Measurements from ENCODE around the gene NUP160. TPM values are rescaled to one million over a fixed set of nuclear protein-coding genes. Genes with fewer than 3 reads are reported as not detected.
"Not testable (repeated sequence)": the region's sequence is repeated elsewhere in the genome, so short reads cannot be mapped to it uniquely, and the experiment has no call there.

The NUP160 gene, protein sequence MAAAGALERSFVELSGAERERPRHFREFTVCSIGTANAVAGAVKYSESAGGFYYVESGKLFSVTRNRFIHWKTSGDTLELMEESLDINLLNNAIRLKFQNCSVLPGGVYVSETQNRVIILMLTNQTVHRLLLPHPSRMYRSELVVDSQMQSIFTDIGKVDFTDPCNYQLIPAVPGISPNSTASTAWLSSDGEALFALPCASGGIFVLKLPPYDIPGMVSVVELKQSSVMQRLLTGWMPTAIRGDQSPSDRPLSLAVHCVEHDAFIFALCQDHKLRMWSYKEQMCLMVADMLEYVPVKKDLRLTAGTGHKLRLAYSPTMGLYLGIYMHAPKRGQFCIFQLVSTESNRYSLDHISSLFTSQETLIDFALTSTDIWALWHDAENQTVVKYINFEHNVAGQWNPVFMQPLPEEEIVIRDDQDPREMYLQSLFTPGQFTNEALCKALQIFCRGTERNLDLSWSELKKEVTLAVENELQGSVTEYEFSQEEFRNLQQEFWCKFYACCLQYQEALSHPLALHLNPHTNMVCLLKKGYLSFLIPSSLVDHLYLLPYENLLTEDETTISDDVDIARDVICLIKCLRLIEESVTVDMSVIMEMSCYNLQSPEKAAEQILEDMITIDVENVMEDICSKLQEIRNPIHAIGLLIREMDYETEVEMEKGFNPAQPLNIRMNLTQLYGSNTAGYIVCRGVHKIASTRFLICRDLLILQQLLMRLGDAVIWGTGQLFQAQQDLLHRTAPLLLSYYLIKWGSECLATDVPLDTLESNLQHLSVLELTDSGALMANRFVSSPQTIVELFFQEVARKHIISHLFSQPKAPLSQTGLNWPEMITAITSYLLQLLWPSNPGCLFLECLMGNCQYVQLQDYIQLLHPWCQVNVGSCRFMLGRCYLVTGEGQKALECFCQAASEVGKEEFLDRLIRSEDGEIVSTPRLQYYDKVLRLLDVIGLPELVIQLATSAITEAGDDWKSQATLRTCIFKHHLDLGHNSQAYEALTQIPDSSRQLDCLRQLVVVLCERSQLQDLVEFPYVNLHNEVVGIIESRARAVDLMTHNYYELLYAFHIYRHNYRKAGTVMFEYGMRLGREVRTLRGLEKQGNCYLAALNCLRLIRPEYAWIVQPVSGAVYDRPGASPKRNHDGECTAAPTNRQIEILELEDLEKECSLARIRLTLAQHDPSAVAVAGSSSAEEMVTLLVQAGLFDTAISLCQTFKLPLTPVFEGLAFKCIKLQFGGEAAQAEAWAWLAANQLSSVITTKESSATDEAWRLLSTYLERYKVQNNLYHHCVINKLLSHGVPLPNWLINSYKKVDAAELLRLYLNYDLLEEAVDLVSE (N-terminal part only)
- 14.5 TPM for total RNA-seq
- long read RNA-seq, full-length matches to known transcripts = 39 of 48 reads
- long read RNA-seq, partial matches to known transcripts = 3 of 48 reads
- long read RNA-seq, other reads (novel, unspliced or antisense) = 6 of 48 reads

DNA sequence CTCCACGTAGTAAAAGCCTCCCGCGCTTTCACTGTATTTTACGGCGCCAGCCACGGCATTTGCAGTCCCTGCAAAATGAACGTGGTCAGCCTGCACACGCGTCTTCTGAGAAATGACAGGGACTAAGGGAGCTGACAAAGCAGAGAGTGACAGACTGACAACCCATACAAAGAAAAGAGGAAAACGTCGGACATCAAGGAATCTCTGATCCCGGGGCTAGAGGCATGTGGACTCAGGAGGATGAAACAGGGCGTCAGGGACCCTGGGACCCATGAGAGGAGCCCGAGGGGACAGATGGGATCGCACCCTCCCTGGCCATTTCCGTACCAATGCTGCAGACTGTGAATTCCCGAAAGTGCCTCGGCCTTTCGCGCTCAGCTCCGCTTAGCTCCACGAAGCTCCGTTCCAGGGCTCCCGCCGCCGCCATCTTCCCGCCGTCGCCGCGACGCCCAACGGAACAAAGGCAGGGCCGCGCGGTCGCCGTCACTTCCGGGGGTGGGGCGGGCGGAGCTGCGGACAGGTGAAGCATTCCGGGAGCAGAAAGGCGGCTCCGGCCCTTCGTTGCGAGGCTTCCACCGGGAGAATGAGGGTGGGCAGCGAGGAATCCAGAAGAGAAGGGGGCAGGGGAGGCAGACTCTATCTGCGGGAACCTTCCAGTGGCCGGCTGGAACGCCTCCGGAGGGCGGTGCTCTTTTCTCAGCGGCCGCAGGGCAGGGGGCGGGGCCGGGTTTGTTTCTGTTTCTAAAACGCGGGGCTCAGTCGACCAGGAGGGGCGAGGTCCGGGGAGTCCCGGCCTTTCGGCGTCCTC is at the start of gene NUP160:
Gene NUP160 (minus strand): TSS at position 459 of the 808 bp plus-strand sequence. CDS start 32 bp downstream, at position 427.
- DNase-seq (peak; percentile 93), ATAC-seq (ENCODE audit: poor library complexity) (peak; percentile 97)
- intact Hi-C loops (cut with DNase I) = no loop called here

- ATAC-seq (ENCODE audit: poor library complexity) = no peak
- no peak for DNase-seq
- intact Hi-C loops (cut with DNase I) = no loop called here
These were observed 48.0 kb upstream of the NUP160 start for GRCh38 chr11:47896199-47896598.

DNA sequence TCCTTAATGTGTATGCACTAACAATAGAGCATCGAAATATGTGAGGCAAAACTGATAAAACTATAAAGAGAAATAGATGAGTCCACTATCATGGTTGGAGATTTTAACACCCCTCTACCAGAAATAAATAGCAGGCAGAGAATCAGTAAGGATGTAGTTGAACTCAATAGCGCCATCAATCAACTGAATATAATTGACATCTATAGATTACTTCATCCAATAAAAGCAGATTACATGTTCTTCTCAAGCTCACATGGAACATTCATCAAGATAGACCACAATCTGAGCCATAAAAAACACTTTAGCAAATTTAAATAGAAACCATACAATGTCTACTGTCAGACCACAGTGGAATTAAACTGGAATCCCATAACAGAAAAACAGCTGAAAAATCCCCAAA is 46.9 kb upstream of the NUP160 start:
- intact Hi-C loops (cut with DNase I) = no loop called here

DNA sequence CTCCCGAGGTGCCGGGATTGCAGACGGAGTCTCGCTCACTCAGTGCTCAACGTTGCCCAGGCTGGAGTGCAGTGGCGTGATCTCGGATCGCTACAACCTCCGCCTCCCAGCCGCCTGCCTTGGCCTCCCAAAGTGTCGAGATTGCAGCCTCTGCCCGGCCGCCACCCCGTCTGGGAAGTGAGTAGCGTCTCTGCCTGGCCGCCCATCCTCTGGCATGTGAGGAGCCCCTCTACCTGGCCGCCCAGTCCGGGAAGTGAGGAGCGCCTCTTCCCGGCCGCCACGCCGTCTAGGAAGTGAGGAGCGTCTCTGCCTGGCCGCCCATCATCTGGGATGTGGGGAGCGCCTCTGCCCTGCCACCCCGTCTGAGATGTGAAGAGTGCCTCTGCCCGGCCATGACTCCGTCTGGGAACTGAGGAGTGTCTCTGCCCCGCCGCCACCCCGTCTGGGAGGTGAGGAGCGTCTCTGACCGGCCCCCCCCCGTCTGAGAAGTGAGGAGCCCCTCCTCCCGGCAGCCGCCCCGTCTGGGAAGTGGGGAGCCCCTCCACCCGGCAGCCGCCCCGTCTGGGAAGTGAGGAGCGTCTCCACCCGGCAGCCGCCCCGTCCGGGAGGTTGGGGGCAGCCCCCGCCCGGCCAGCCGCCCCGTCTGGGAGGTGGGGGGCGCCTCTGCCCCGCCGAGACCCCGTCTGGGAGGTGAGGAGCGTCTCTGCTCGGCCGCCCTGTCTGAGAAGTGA is 44.6 kb upstream of the NUP160 start:
- DNase-seq; intact Hi-C loops (cut with DNase I): not testable (repeated sequence)

More for the DNA sequence above, 46.9 kb upstream of the NUP160 start:
- no peak for ATAC-seq (ENCODE audit: poor library complexity)
- no peak for DNase-seq

GRCh38 chr11:47891886-47892285 is 43.7 kb upstream of the NUP160 start:
- DNase-seq = no peak
- no peak for ATAC-seq (ENCODE audit: poor library complexity)
- intact Hi-C loops (cut with DNase I) = no loop called here

More for the DNA sequence above, 44.6 kb upstream of the NUP160 start:
- not testable (repeated sequence) for ATAC-seq (ENCODE audit: poor library complexity)

GRCh38 chr11:47889714-47890441 is 41.7 kb upstream of the NUP160 start:
- intact Hi-C loops (cut with DNase I) = no loop called here

DNA sequence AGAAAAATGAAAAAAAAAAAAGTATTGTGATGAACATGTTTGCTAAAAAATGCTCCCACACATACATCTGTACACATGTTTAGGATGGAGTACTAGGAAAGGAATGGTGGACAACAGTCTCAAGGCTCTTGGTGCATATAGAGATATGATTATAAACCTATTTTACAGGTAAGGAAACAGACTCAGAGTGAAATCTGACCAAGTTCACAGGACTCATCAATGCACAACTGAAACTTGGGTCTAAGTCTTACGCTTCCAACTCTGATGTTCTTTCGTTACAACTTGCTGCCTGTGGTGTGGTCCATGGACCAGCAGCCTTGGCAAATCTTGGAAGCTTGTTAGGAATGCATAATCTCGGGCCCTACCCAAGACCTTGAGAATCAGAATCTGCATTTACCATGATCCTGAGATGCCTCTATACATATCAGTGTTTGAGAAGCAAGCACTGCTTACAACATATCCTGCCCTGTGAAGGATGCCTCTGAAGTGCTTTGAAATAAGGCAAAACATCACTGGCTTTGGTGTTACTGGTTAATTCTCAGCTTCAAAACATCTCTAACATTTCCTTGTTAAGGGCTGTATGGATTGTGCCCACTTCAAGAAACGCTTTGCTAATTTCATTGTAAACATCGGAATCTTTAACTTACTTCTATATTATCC is 39.9 kb upstream of the NUP160 start:
- DNase-seq (no peak), ATAC-seq (ENCODE audit: poor library complexity) (no peak)
- intact Hi-C loops (cut with DNase I) = no loop called here

More at GRCh38 chr11:47889714-47890441, 41.7 kb upstream of the NUP160 start:
- no peak for DNase-seq
- ATAC-seq (ENCODE audit: poor library complexity) = no peak

DNA sequence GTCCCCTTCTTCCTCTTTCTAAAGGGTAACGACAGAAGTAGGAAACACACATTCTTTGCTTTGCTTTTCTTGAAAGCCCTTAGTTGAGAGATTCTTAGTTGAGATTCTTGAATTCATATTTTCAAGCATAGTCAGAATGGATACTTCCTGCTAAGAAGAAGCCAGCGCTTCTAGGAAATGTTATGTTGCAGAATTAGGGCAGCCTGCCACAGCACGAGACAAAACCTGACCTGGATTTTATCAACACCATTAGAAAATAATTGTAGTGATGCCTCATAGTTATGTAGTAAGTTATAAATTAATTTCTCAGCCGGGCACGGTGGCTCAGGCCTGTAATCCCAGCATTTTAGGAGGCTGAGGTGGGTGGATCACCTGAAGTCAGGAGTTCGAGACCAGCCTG is 37.9 kb upstream of the NUP160 start:
- ATAC-seq (ENCODE audit: poor library complexity) = peak; percentile 38
- DNase-seq = no peak
- intact Hi-C loops (cut with DNase I) = no loop called here

GRCh38 chr11:47882437-47882836 is 34.3 kb upstream of the NUP160 start:
- ATAC-seq (ENCODE audit: poor library complexity); DNase-seq; intact Hi-C loops (cut with DNase I): not testable (repeated sequence)

DNA sequence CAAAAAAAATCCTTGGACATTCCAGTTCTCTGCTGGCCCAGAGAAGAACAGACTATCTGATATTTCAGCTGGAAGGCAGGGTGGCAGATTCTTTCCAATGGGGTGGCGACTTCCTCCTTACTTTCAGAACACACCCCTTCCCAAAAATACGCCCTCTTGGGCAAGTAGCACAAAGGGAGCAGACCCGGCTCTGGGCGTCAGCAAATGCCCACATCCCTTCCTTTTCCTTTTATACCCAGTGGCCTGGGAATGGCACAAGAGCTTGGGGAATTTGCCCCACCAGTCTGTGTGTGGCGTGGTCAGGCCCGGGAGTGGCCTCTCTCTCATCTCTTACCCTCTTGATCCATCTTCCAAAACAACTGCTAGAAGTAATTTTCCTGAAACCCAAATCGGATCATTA is 33.0 kb upstream of the NUP160 start:
- ATAC-seq (ENCODE audit: poor library complexity) (peak; percentile 41), DNase-seq (peak; percentile 57)
- intact Hi-C loops (cut with DNase I) = no loop called here

DNA sequence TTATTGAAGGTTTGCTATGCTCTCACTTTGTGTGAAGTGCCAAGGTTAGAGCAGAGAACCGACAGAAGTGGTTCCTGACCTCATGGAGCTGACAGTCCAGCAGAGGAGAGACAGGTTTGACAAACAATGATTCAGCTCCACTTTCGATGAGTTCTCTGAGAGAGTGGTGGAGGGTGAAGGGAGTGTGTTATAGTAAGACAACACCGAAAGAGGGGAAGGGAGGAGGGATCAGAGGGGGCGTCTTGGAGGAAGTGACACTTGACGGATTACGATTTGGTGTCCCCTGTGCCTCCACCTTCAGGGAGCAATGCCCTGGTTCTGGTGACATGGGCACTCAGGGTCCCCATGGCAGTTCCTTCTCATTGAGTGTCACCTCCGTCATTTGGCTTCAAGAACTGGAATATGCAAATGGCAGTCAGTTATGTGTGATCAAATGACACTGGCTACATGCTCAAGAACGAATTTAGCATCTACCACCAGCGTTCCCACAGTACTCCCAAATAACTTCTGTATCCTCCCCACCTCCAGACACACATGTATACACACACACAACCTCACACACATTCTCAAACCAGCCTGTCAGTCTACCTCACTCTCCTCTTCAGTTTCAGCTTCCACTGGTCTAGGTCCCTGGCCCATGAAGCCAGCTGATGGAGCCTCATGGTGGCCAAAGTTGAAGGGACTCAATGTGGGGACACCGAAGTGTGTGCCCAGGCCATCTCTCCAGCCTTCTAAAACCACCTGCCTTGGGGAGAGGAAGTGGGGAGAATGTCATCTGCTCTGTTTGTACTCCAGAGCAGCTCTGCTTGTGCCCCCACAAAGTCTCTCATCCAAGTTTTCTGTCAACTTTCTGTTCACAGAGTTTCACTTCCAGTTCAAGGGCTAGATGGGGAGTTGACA is 31.4 kb upstream of the NUP160 start:
- ATAC-seq (ENCODE audit: poor library complexity) = no peak
- intact Hi-C loops (cut with DNase I) = no loop called here

GRCh38 chr11:47875858-47876257 is 27.7 kb upstream of the NUP160 start:
- intact Hi-C loops (cut with DNase I); ATAC-seq (ENCODE audit: poor library complexity): not testable (repeated sequence)

More for the DNA sequence above, 31.4 kb upstream of the NUP160 start:
- no peak for DNase-seq

DNA sequence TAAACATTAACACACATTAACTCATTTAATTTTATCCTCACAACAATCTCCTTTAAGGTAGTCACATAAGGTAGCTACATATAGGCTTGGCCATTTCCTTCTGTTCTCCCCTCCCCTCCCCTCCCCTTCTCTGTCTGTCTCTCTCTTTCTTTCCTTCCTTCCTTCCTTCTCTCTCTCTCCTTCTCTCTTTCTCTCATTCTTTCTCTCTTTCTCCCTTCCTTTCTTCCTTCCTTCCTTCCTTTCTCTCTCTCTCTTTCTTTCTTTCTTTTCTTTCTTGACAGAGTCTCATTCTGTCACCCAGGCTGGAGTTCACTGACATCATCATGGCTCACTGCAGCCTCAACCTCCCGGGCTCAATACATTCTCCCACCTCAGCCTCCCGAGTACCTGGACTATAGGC is 22.3 kb upstream of the NUP160 start:
- ATAC-seq (ENCODE audit: poor library complexity) = no peak

More at GRCh38 chr11:47875858-47876257, 27.7 kb upstream of the NUP160 start:
- not testable (repeated sequence) for DNase-seq

DNA sequence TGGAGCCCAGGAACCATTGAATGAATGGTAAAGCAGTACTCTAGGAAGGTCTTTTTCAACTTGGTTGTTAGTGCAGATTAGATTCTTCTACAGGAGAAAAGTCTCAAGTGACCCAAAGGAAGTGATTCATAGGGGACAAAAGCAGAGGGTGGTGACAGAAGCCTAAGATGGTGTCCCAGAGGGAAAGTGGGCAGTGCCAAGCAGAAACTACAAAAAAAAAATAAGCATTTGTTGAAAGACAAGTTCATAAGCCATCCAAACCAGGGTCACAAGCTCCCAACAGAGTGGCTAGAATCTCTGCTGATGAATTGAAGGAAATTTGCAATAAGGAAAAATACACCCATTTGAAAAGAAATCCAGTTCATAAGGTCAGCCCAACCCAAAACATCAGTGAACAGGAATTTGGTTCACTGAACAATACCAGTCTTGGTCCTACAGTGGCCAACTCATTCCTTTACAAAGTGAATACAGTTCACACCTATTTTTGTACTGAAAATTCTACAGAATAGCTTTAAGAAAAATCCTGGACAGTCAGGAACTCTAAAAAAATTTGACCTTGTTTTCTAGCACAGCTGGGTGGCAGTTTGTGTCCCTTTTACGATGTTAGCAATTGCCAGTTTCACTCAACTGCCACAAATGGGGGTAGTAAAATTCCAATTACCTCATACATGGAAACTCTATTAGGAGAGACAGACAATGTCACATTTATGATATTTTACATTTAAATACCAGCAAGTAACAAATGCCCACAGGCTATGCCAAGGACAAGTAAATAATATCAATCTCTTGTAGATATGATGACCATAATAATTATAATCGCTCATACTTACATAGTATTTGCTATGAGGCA is 21.6 kb upstream of the NUP160 start:
- peak; percentile 12 for ATAC-seq (ENCODE audit: poor library complexity)
- no peak for DNase-seq

More for the DNA sequence above, 22.3 kb upstream of the NUP160 start:
- no peak for DNase-seq
- intact Hi-C loops (cut with DNase I) = no loop called here

More for the DNA sequence above, 21.6 kb upstream of the NUP160 start:
- intact Hi-C loops (cut with DNase I) = no loop called here
